ENCODE measurements around the gene CYP4B1.

- TF ChIP-seq CTCF (conservative IDR thresholded peaks at IDR 0.05; ENCODE audit: low read length) = no peak
- no peak for TF ChIP-seq EZH2phosphoT487 (IDR thresholded peaks at IDR 0.05; ENCODE audit: borderline replicate concordance, low read depth, low read length)
Measured at GRCh38 chr1:46811053-46811452, 12.2 kb downstream of the CYP4B1 start.
